Stomach (tissue), 9 donors: ENCODE measurements around the gene MKX. TPM values are rescaled to one million over a fixed set of nuclear protein-coding genes. Genes with fewer than 3 reads are reported as not detected.
"Not testable (repeated sequence)": the region's sequence is repeated elsewhere in the genome, so short reads cannot be mapped to it uniquely, and the experiment has no call there.

Experiments
- DNase-seq, 2 donors: peaks; one replicate each; pipeline versions ENCODE4 v3.0.0 to v3.0.0-alpha.2; 2013 to 2019
- H3K27ac ChIP-seq, 5 donors: fragments of 200-600 bp in 4 of 5; sonication (generic) in 4 of 5; one replicate each; pipeline ENCODE4 v1.5.1; 2013 to 2019; ENCODE audit warnings: mild to moderate bottlenecking in 1 of 5, moderate library complexity in 1 of 5
- H3K27me3 ChIP-seq, 3 donors: fragments of 200-600 bp; sonication (generic); one replicate each; pipeline ENCODE4 v1.5.1; 2017 to 2019; ENCODE audit warnings: mixed run types in 1 of 3
- H3K36me3 ChIP-seq, 4 donors: fragments of 200-600 bp; sonication (generic); 1 replicate in 3 of 4; 2 replicates in 1 of 4; pipeline ENCODE4 v1.5.1; 2016 to 2019
- H3K4me1 ChIP-seq, 4 donors: fragments of 200-600 bp; sonication (generic); one replicate each; pipeline ENCODE4 v1.5.1; 2016 to 2019
- H3K4me3 ChIP-seq, 4 donors: fragments of 200-600 bp; sonication (generic) in 3 of 4; one replicate each; pipeline ENCODE4 v1.5.1; 2016 to 2019; ENCODE audit warnings: mild to moderate bottlenecking in 1 of 4
- H3K9me3 ChIP-seq, 4 donors: fragments of 200-600 bp; sonication (generic); one replicate each; pipeline ENCODE4 v1.5.1; 2016 to 2019
- EP300 ChIP-seq: sonication (generic); formaldehyde crosslinking; IDR thresholded peaks from one replicate; pipeline ENCODE4 v1.6.1; 2017; ENCODE audit warnings: antibody characterized with exemption
- POLR2A ChIP-seq, 4 donors: fragments of 450-650 bp; IDR thresholded peaks; one replicate each; pipeline ENCODE4 v1.6.1; 2016; ENCODE audit warnings: antibody characterized with exemption in 4 of 4, control low read depth in 2 of 4, mild to moderate bottlenecking in 1 of 4, moderate library complexity in 1 of 4
- POLR2AphosphoS5 ChIP-seq, 3 donors: sonication (generic); formaldehyde crosslinking; IDR thresholded peaks; one replicate each; pipeline ENCODE4 v1.6.1; 2016; ENCODE audit warnings: antibody characterized with exemption in 3 of 3
- WGBS, 5 donors: extraction: QIAGEN DNeasy Blood & Tissue Kit in 3 of 5; methylation state at CpG; one replicate each; pipeline versions ENCODE4 v1.1.5 to v1.1.7; 2013 to 2018; 5-methylcytosine and 5-hydroxymethylcytosine counted together
- intact Hi-C: fragments of 100-400 bp; cut with DNase I; formaldehyde crosslinking; loops from one replicate; pipeline ENCODE4 v1.15.1; 2023; ENCODE audit warnings: low total_unique reads
- polyA plus RNA-seq, 3 donors: library from polyadenylated mRNA; stranded (reverse); fragments of 200-250 nt; gene quantifications; one replicate each; pipeline ENCODE4 v1.2.3, GENCODE V29; 2013
- total RNA-seq, 5 donors: library from RNA; depleted of rRNA; stranded (reverse); fragments of >200 nt; gene quantifications; one replicate each; pipeline versions ENCODE4 v1.1.0 to v1.2.3, GENCODE V29; 2014 to 2016
- TF ChIP-seq, protein P1 (sequence below), 7 experiments: fragments of 450-650 bp in 4 of 7; fragments of 200-600 bp in 3 of 7; sonication (generic) in 3 of 7; IDR thresholded peaks; one replicate each; pipeline ENCODE4 v1.5.1; 2016 to 2019; ENCODE audit warnings: antibody characterized with exemption in 7 of 7, control low read depth in 2 of 7, mild to moderate bottlenecking in 1 of 7
- donor health status: healthy with polysubstance abuse.
- donor health status: Bipolar disorder and iron deficiency.
- donor health status: healthy.

Gene MKX
- total and polyA plus RNA-seq, 8 donors, result 0.06 to 24.1 (median 2.4) TPM; not detected in 2

DNA sequence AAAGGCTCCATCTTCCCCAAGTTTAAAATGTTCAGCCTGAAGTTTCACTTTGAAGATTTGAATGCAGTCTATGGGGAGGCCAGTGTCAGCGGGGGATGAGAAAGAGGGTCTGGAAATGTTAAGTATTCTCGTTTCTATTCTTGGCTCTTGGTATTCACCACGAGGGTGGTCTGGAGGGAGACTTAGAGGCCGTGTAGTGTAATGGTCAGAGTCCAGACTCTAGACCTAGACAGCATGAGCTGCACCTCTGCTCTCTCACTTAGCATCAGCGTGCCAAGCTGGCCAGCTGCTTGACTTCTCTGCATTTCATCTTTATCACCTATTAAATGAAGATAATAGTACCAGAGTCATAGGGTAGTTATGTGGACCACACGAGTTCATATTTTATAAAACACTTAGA lies 57.9 kb downstream of the MKX start:
- DNase-seq, result peak in 1 of 2 donors; percentile 18
- H3K9me3 ChIP-seq, result no peaks in the 10 kb centered on the region
- no peak overlapping the region for H3K4me3 ChIP-seq
- H3K27ac ChIP-seq, result no peak overlapping the region
- no peaks in the 10 kb centered on the region for H3K4me1 ChIP-seq
- H3K27me3 ChIP-seq, result no peaks in the 10 kb centered on the region
- intact Hi-C loops, result no loop called here
- 40 to 63% (median 48%) methylated on average over 6 of the region's 6 CpGs for WGBS, 5 donors
- H3K36me3 ChIP-seq, result no peaks in the 10 kb centered on the region
- TF ChIP-seq, protein P1, sequence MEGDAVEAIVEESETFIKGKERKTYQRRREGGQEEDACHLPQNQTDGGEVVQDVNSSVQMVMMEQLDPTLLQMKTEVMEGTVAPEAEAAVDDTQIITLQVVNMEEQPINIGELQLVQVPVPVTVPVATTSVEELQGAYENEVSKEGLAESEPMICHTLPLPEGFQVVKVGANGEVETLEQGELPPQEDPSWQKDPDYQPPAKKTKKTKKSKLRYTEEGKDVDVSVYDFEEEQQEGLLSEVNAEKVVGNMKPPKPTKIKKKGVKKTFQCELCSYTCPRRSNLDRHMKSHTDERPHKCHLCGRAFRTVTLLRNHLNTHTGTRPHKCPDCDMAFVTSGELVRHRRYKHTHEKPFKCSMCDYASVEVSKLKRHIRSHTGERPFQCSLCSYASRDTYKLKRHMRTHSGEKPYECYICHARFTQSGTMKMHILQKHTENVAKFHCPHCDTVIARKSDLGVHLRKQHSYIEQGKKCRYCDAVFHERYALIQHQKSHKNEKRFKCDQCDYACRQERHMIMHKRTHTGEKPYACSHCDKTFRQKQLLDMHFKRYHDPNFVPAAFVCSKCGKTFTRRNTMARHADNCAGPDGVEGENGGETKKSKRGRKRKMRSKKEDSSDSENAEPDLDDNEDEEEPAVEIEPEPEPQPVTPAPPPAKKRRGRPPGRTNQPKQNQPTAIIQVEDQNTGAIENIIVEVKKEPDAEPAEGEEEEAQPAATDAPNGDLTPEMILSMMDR (IDR thresholded peaks at IDR 0.05), result no peak
- TF ChIP-seq POLR2A (IDR thresholded peaks at IDR 0.05) (no peak), EP300 (no peak), POLR2AphosphoS5 (IDR thresholded peaks at IDR 0.05) (no peak)

DNA sequence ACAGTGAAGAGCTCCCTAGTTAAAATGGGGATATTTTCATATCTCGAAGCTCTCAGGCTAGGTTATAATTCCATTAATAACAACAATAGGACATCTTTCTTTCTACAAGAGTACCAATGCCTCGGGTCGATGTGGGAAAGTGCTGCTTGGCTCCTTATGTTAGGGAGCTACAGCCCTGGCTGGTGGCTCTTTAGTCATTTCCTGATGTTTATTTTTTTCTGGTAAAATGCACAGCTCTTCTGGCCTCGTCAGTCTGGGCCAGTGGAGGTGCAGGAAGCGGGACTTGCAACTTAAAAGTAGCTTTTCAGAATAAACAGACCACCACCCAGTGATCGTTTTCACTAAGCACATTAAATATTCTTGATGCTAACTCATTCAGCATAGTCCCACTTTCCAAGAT lies 58.3 kb downstream of the MKX start:
- Histone ChIP-seq H3K27me3 (no peaks in the 10 kb centered on the region), H3K27ac (no peak overlapping the region), H3K9me3 (no peaks in the 10 kb centered on the region), H3K4me1 (no peaks in the 10 kb centered on the region), H3K36me3 (no peaks in the 10 kb centered on the region), H3K4me3 (no peak overlapping the region)
- no peak for TF ChIP-seq POLR2AphosphoS5 (IDR thresholded peaks at IDR 0.05)
- no peak for TF ChIP-seq EP300
- TF ChIP-seq POLR2A (IDR thresholded peaks at IDR 0.05), result no peak
- TF ChIP-seq, protein P1 (IDR thresholded peaks at IDR 0.05), result no peak
- intact Hi-C loops, result no loop called here
- 49 to 79% (median 66%) methylated on average over 6 of the region's 6 CpGs for WGBS, 5 donors
- no peak for DNase-seq

DNA sequence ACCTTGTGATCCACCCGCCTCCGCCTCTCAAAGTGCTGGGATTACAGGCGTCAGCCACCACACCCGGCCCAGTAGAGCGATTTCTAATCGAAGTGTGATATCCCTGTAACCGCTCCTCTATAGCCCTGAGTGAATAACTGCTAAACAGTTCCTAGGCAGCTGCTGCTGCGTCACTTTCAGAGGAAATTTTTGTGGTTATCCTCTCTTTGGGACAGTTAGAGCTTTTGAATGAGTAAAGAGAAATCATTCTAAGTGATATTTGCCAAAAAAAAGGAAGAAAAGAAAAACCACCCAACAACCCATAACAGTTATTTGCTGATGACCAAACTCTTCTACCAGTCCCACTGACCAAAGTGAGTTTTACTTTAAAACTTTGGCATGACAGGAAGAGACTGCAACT lies 59.9 kb downstream of the MKX start:
- TF ChIP-seq POLR2AphosphoS5 (IDR thresholded peaks at IDR 0.05) (no peak), POLR2A (IDR thresholded peaks at IDR 0.05) (no peak), EP300 (no peak)
- TF ChIP-seq, protein P1 (IDR thresholded peaks at IDR 0.05), result no peak
- Histone ChIP-seq H3K4me3 (no peak overlapping the region), H3K4me1 (peaks cover 0 to 4% (median 0%) of the 10 kb centered on the region in 4 donors), H3K36me3 (no peaks in the 10 kb centered on the region), H3K27ac (no peak overlapping the region), H3K9me3 (no peaks in the 10 kb centered on the region), H3K27me3 (no peaks in the 10 kb centered on the region)
- 82 to 88% (median 85%) methylated on average over 8 of the region's 8 CpGs for WGBS, 5 donors
- no peak for DNase-seq
- intact Hi-C loops, result no loop called here

DNA sequence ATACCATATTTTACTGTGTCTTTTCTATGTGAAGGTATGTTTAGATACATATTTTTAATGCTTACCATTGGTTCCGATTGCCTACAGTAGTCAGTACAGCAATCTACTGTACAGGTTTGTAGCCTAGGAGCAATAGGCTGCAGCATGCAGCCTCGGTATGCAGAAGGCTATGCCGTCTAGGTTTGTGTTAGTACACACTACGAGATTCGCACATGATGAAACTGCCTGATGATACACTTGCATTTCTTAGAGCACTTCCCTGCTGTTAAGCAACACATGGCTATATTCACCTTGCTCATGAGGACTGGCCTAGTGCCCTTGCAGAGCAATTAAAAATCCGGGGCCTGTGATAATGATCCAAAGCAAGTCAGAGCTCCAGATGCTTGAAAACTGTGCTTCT lies 62.4 kb downstream of the MKX start:
- DNase-seq, result no peak
- 79 to 92% (median 86%) methylated on average over 6 of the region's 6 CpGs for WGBS, 5 donors
- H3K4me3 ChIP-seq, result no peak overlapping the region
- TF ChIP-seq POLR2A (IDR thresholded peaks at IDR 0.05), result no peak
- no peaks in the 10 kb centered on the region for H3K9me3 ChIP-seq
- no peaks in the 10 kb centered on the region for H3K36me3 ChIP-seq
- no peaks in the 10 kb centered on the region for H3K27me3 ChIP-seq
- intact Hi-C loops, result no loop called here
- no peak overlapping the region for H3K27ac ChIP-seq
- H3K4me1 ChIP-seq, result peaks cover 0 to 13% (median 6%) of the 10 kb centered on the region in 4 donors

DNA sequence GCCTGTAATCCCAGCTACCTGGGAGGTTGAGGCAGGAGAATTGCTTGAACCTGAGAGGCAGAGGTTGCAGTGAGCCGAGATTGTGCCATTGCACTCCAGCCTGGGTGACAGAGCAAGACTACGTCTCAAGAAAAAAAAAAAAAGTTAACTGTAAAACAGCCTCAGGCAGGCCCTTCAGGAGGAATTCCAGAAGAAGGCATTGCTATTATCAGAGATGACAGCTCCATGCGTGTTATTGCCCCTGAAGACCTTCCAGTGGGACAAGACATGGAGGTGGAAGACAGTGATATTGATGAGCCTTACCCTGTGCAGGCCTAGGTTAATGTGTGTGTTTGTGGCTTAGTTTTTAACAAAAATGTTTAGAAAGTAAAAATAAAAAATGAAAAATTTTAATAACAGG lies 63.8 kb downstream of the MKX start:
- DNase-seq, H3K27me3 ChIP-seq, H3K9me3 ChIP-seq, H3K36me3 ChIP-seq, H3K27ac ChIP-seq, intact Hi-C loops, H3K4me3 ChIP-seq: not testable (repeated sequence)
- WGBS, 5 donors, result 81 to 89% (median 86%) methylated on average over 3 of the region's 3 CpGs
- peaks cover 0 to 18% (median 6%) of the 10 kb centered on the region in 4 donors for H3K4me1 ChIP-seq
